ENCODE measurements around the gene ACSL4.

The ACSL4 gene

GRCh38 chrX:109732807-109733612 lies at the start of gene ACSL4:
ACSL4 (minus strand) TSS chrX:109733257; CDS start chrX:109683363, 49,894 bp downstream.
- H3K36me3 Mint-ChIP-seq (ENCODE audit: low read depth): peaks cover 34% of the 10 kb centered on the region
- DNase-seq: peak; percentile 85
- H3K9me3 Mint-ChIP-seq: no peaks in the 10 kb centered on the region
- peaks cover 12% of the 10 kb centered on the region for H3K27me3 Mint-ChIP-seq
- H3K4me1 Mint-ChIP-seq (ENCODE audit: low read depth): peaks cover 32% of the 10 kb centered on the region
- H3K4me3 Mint-ChIP-seq: peak within 1 kb of the TSS; percentile 92
- H3K27ac Mint-ChIP-seq: peak within 1 kb of the TSS; percentile 98

GRCh38 chrX:109777749-109778148 lies 44.7 kb upstream of the ACSL4 start:
- no peaks in the 10 kb centered on the region for H3K27me3 Mint-ChIP-seq
- no peak for DNase-seq
- no peak overlapping the region for H3K4me3 Mint-ChIP-seq
- no peaks in the 10 kb centered on the region for H3K9me3 Mint-ChIP-seq
- no peak overlapping the region for H3K27ac Mint-ChIP-seq
- H3K36me3 Mint-ChIP-seq (ENCODE audit: low read depth): no peaks in the 10 kb centered on the region
- peaks cover 12% of the 10 kb centered on the region for H3K4me1 Mint-ChIP-seq (ENCODE audit: low read depth)

- no peaks in the 10 kb centered on the region for H3K27me3 Mint-ChIP-seq
- H3K4me3 Mint-ChIP-seq: no peak overlapping the region
- peaks cover 6% of the 10 kb centered on the region for H3K4me1 Mint-ChIP-seq (ENCODE audit: low read depth)
- H3K36me3 Mint-ChIP-seq (ENCODE audit: low read depth): no peaks in the 10 kb centered on the region
- H3K27ac Mint-ChIP-seq: no peak overlapping the region
- H3K9me3 Mint-ChIP-seq: no peaks in the 10 kb centered on the region
- no peak for DNase-seq
These were observed 43.9 kb upstream of the ACSL4 start for GRCh38 chrX:109776986-109777385.

GRCh38 chrX:109776432-109776831 lies 43.4 kb upstream of the ACSL4 start:
- Mint-ChIP-seq H3K4me3 (no peak overlapping the region), H3K27me3 (no peaks in the 10 kb centered on the region), H3K9me3 (no peaks in the 10 kb centered on the region), H3K36me3 (ENCODE audit: low read depth) (no peaks in the 10 kb centered on the region), H3K27ac (no peak overlapping the region), H3K4me1 (ENCODE audit: low read depth) (peaks cover 6% of the 10 kb centered on the region)
- no peak for DNase-seq

GRCh38 chrX:109775386-109775785 lies 42.3 kb upstream of the ACSL4 start:
- no peaks in the 10 kb centered on the region for H3K36me3 Mint-ChIP-seq (ENCODE audit: low read depth)
- no peaks in the 10 kb centered on the region for H3K27me3 Mint-ChIP-seq
- no peak for DNase-seq
- H3K9me3 Mint-ChIP-seq: no peaks in the 10 kb centered on the region
- peaks cover 4% of the 10 kb centered on the region for H3K4me1 Mint-ChIP-seq (ENCODE audit: low read depth)
- H3K4me3 Mint-ChIP-seq: no peak overlapping the region
- H3K27ac Mint-ChIP-seq: no peak overlapping the region

GRCh38 chrX:109774706-109775105 lies 41.6 kb upstream of the ACSL4 start:
- no peak overlapping the region for H3K27ac Mint-ChIP-seq
- peaks cover 4% of the 10 kb centered on the region for H3K4me1 Mint-ChIP-seq (ENCODE audit: low read depth)
- no peaks in the 10 kb centered on the region for H3K9me3 Mint-ChIP-seq
- no peaks in the 10 kb centered on the region for H3K27me3 Mint-ChIP-seq
- no peaks in the 10 kb centered on the region for H3K36me3 Mint-ChIP-seq (ENCODE audit: low read depth)
- no peak for DNase-seq
- no peak overlapping the region for H3K4me3 Mint-ChIP-seq

- Mint-ChIP-seq H3K4me1 (ENCODE audit: low read depth) (peaks cover 4% of the 10 kb centered on the region), H3K36me3 (ENCODE audit: low read depth) (no peaks in the 10 kb centered on the region), H3K9me3 (no peaks in the 10 kb centered on the region), H3K27ac (no peak overlapping the region), H3K4me3 (no peak overlapping the region), H3K27me3 (no peaks in the 10 kb centered on the region)
- no peak for DNase-seq
These were observed 41.1 kb upstream of the ACSL4 start for GRCh38 chrX:109774136-109774535.

GRCh38 chrX:109773374-109773773 lies 40.3 kb upstream of the ACSL4 start:
- H3K9me3 Mint-ChIP-seq: no peaks in the 10 kb centered on the region
- peaks cover 4% of the 10 kb centered on the region for H3K4me1 Mint-ChIP-seq (ENCODE audit: low read depth)
- H3K27me3 Mint-ChIP-seq: no peaks in the 10 kb centered on the region
- no peak for DNase-seq
- H3K4me3 Mint-ChIP-seq: no peak overlapping the region
- no peaks in the 10 kb centered on the region for H3K36me3 Mint-ChIP-seq (ENCODE audit: low read depth)
- no peak overlapping the region for H3K27ac Mint-ChIP-seq

- H3K36me3 Mint-ChIP-seq (ENCODE audit: low read depth): no peaks in the 10 kb centered on the region
- peaks cover 5% of the 10 kb centered on the region for H3K9me3 Mint-ChIP-seq
- no peak for DNase-seq
- no peak overlapping the region for H3K27ac Mint-ChIP-seq
- H3K27me3 Mint-ChIP-seq: no peaks in the 10 kb centered on the region
- peaks cover 4% of the 10 kb centered on the region for H3K4me1 Mint-ChIP-seq (ENCODE audit: low read depth)
- H3K4me3 Mint-ChIP-seq: no peak overlapping the region
These were observed 37.7 kb upstream of the ACSL4 start for GRCh38 chrX:109770780-109771179.

GRCh38 chrX:109760922-109761250 lies 27.8 kb upstream of the ACSL4 start:
- H3K27me3 Mint-ChIP-seq: peaks cover 57% of the 10 kb centered on the region
- no peaks in the 10 kb centered on the region for H3K9me3 Mint-ChIP-seq
- H3K27ac Mint-ChIP-seq: no peak overlapping the region
- peaks cover 6% of the 10 kb centered on the region for H3K4me1 Mint-ChIP-seq (ENCODE audit: low read depth)
- DNase-seq: no peak
- H3K4me3 Mint-ChIP-seq: no peak overlapping the region
- H3K36me3 Mint-ChIP-seq (ENCODE audit: low read depth): no peaks in the 10 kb centered on the region

GRCh38 chrX:109760209-109760921 lies 27.3 kb upstream of the ACSL4 start:
- H3K9me3 Mint-ChIP-seq: no peaks in the 10 kb centered on the region
- H3K4me1 Mint-ChIP-seq (ENCODE audit: low read depth): peaks cover 6% of the 10 kb centered on the region
- no peak overlapping the region for H3K4me3 Mint-ChIP-seq
- H3K27me3 Mint-ChIP-seq: peaks cover 59% of the 10 kb centered on the region
- no peaks in the 10 kb centered on the region for H3K36me3 Mint-ChIP-seq (ENCODE audit: low read depth)
- H3K27ac Mint-ChIP-seq: no peak overlapping the region
- no peak for DNase-seq

GRCh38 chrX:109753256-109753655 lies 20.2 kb upstream of the ACSL4 start:
- H3K36me3 Mint-ChIP-seq (ENCODE audit: low read depth): no peaks in the 10 kb centered on the region
- no peak overlapping the region for H3K27ac Mint-ChIP-seq
- H3K4me1 Mint-ChIP-seq (ENCODE audit: low read depth): no peaks in the 10 kb centered on the region
- H3K4me3 Mint-ChIP-seq: no peak overlapping the region
- DNase-seq: no peak
- no peaks in the 10 kb centered on the region for H3K9me3 Mint-ChIP-seq
- H3K27me3 Mint-ChIP-seq: peaks cover 44% of the 10 kb centered on the region

GRCh38 chrX:109751698-109752097 lies 18.6 kb upstream of the ACSL4 start:
- no peak for DNase-seq
- no peaks in the 10 kb centered on the region for H3K36me3 Mint-ChIP-seq (ENCODE audit: low read depth)
- no peak overlapping the region for H3K27ac Mint-ChIP-seq
- no peaks in the 10 kb centered on the region for H3K9me3 Mint-ChIP-seq
- peaks cover 34% of the 10 kb centered on the region for H3K27me3 Mint-ChIP-seq
- H3K4me1 Mint-ChIP-seq (ENCODE audit: low read depth): no peaks in the 10 kb centered on the region
- H3K4me3 Mint-ChIP-seq: no peak overlapping the region

- Mint-ChIP-seq H3K9me3 (no peaks in the 10 kb centered on the region), H3K36me3 (ENCODE audit: low read depth) (no peaks in the 10 kb centered on the region), H3K27ac (no peak overlapping the region), H3K27me3 (peaks cover 22% of the 10 kb centered on the region), H3K4me3 (no peak overlapping the region), H3K4me1 (ENCODE audit: low read depth) (no peaks in the 10 kb centered on the region)
- DNase-seq: no peak
These were observed 16.1 kb upstream of the ACSL4 start for GRCh38 chrX:109749207-109749606.

- Mint-ChIP-seq H3K36me3 (ENCODE audit: low read depth) (no peaks in the 10 kb centered on the region), H3K27ac (no peak overlapping the region), H3K9me3 (no peaks in the 10 kb centered on the region), H3K4me1 (ENCODE audit: low read depth) (no peaks in the 10 kb centered on the region), H3K4me3 (no peak overlapping the region), H3K27me3 (peaks cover 16% of the 10 kb centered on the region)
- DNase-seq: no peak
These were observed 14.6 kb upstream of the ACSL4 start for GRCh38 chrX:109747681-109748080.

Measured in activated T-cell treated with anti-CD3 and anti-CD28 coated beads, Interleukin-2, amount 50 U/mL, for 24 hours (primary cell).